Fibroblast of pulmonary artery (primary cell): Measurements from ENCODE around the gene HDDC3.

Experiments
- DNase-seq: peaks from one replicate; pipeline ENCODE4 v3.0.0-alpha.2; 2010; ENCODE audit warnings: low read depth
- H3K4me3 ChIP-seq: replicated peaks from 2 replicates; pipeline ENCODE4 v1.5.1; 2011; ENCODE audit warnings: low read depth, mild to moderate bottlenecking, control low read depth, low read length, moderate library complexity
- TF ChIP-seq, protein P1 (sequence below): IDR thresholded peaks from 2 replicates; pipeline ENCODE4 v1.5.1; 2011; ENCODE audit warnings: mild to moderate bottlenecking, control low read depth, low read length, inconsistent platforms; ENCODE audit errors: missing control alignments

Gene HDDC3

DNA sequence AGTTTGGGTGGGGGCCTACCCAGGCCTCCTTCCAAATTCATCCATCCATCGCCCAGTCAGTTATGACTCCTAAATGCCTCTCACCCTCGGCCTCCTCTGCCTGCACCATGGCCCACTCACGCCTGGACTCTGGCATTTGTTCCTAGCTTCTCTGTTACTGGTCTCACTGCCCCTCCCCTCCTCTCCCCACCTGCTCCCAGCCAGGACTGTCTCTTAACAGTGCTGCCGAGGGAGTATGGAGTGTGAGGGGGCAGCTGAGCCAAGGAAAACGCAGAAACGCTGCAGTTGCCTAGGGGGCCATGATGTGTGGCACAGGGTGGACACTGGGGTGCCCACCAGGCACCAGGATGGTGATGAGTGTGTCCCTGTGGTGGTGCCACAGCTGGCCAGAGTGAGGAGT lies 25.4 kb upstream of the HDDC3 start:
- H3K4me3 ChIP-seq = no peak overlapping the region

DNA sequence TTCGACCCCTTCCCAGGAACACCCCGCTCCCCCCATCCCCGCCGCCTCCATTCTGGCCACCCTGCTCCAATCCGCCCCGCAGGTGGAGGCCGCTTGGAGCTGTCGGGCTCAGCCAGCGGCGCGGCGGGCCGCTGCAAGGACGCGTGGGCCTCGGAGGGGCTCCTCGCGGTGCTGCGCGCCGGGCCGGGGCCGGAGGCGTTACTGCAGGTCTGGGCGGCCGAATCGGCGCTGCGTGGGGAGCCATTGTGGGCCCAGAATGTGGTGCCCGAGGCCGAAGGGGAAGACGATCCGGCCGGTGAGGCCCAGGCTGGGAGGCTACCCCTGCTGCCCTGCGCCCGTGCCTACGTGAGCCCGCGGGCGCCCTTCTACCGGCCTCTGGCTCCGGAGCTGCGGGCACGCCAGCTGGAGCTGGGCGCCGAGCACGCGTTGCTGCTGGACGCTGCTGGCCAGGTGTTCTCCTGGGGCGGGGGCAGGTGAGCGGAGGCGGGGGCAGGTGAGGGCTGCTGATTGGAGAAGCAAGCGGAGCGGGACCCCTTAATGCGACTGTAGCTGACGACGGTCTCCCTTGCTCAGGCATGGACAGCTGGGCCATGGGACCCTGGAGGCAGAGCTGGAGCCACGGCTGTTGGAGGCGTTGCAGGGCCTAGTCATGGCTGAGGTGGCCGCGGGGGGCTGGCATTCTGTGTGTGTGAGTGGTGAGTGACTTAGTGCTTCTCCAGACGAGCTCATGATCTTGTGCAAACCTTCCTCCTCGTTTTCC lies 24.9 kb upstream of the HDDC3 start:
- TF ChIP-seq, protein P1, sequence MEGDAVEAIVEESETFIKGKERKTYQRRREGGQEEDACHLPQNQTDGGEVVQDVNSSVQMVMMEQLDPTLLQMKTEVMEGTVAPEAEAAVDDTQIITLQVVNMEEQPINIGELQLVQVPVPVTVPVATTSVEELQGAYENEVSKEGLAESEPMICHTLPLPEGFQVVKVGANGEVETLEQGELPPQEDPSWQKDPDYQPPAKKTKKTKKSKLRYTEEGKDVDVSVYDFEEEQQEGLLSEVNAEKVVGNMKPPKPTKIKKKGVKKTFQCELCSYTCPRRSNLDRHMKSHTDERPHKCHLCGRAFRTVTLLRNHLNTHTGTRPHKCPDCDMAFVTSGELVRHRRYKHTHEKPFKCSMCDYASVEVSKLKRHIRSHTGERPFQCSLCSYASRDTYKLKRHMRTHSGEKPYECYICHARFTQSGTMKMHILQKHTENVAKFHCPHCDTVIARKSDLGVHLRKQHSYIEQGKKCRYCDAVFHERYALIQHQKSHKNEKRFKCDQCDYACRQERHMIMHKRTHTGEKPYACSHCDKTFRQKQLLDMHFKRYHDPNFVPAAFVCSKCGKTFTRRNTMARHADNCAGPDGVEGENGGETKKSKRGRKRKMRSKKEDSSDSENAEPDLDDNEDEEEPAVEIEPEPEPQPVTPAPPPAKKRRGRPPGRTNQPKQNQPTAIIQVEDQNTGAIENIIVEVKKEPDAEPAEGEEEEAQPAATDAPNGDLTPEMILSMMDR = no peak
- DNase-seq = peak; percentile 26
- H3K4me3 ChIP-seq = peak overlapping the region; percentile 63

More for the DNA sequence above, 25.4 kb upstream of the HDDC3 start:
- no peak for DNase-seq
- TF ChIP-seq, protein P1 = no peak

GRCh38 chr15:90956274-90957030 lies 24.1 kb upstream of the HDDC3 start:
- TF ChIP-seq, protein P1 = peak; percentile 48
- peak overlapping the region; percentile 63 for H3K4me3 ChIP-seq
- peak; percentile 74 for DNase-seq

- TF ChIP-seq, protein P1 = no peak
- H3K4me3 ChIP-seq = peak overlapping the region; percentile 89
- no peak for DNase-seq
Observed at GRCh38 chr15:90955624-90956273, 23.4 kb upstream of the HDDC3 start.

DNA sequence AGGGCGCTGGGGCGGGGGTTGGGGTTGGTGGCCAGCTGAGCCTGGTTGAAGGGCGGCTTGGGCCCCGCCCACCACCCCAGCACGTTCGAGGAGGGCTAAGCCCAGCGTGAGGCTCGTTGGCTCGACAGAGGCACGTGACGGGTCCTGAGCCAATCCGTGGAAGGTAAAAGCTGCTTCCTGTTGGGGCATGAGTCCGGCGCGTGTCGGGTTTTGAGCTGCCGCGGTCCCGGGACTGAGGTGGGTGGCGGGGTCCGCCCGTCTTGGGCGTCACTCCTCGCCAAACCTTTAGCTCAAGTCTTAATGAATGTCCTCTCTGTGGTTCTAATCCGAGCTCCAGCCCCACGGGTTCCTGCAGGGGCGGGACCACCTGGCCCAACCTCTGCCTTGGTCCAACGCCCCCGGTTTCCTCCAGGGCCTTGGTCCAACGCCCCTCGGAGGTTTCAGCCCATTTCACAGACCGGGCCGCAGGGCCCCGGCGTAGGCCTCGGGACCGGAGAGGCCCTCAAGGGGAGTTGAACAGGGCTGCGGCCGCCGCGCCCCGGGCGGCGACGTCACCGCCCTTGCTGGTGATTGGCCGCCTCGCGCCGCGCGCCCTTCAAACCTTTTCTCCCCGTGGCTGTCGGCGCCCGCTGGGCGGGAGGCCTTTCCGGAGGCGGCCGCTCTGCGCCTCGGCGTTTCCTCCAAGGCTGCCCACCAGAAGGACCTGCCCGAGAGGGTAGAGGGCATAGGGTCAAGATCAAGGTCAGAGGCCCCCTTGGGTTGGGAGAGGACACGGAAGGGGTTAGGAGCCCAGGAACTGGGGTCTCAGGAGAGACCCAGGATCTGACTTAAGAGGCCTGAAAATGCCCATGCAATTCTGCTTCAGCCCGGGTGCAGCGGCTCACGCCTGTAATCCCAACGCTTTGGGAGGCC lies 22.6 kb upstream of the HDDC3 start, which contains the start of gene RCCD1:
Gene RCCD1, plus strand, starts transcription at position 173 of the 912 bp plus-strand sequence. CDS start 1,851 bp downstream, outside the sequence.
- DNase-seq = peak; percentile 95
- peak within 1 kb of the TSS; percentile 89 for H3K4me3 ChIP-seq
- TF ChIP-seq, protein P1 = no peak
